ENCODE data around the gene NCSTN. TPM values are rescaled to one million over a fixed set of nuclear protein-coding genes. Genes with fewer than 3 reads are reported as not detected.

The NCSTN gene
- total and polyA plus RNA-seq, 8 donors: 29.7 to 64.7 (median 49.6) TPM

- H3K36me3 ChIP-seq: peaks cover 0 to 60% (median 19%) of the 10 kb centered on the region in 3 donors
- intact Hi-C loops (cut with DNase I): no loop called here
- DNase-seq (no peak), FAIRE-seq (no peak), ATAC-seq (peak; percentile 66 to 90 (median 74))
- H3K9me3 ChIP-seq: no peaks in the 10 kb centered on the region
- TF ChIP-seq CTCF (IDR thresholded peaks at IDR 0.05): no peak
- H3K27ac ChIP-seq: no peak overlapping the region
- 44 to 45% methylated on average over 4 of the region's 4 CpGs for WGBS, 2 donors
- H3K27me3 ChIP-seq: no peaks in the 10 kb centered on the region
- H3K4me1 ChIP-seq: peaks cover 0 to 9% (median 6%) of the 10 kb centered on the region in 3 donors
- no peak overlapping the region for H3K4me3 ChIP-seq
These were observed 17.9 kb upstream of the NCSTN start for GRCh38 chr1:160325252-160325651.

GRCh38 chr1:160326418-160326817 is 16.8 kb upstream of the NCSTN start:
- no peak for FAIRE-seq

DNA sequence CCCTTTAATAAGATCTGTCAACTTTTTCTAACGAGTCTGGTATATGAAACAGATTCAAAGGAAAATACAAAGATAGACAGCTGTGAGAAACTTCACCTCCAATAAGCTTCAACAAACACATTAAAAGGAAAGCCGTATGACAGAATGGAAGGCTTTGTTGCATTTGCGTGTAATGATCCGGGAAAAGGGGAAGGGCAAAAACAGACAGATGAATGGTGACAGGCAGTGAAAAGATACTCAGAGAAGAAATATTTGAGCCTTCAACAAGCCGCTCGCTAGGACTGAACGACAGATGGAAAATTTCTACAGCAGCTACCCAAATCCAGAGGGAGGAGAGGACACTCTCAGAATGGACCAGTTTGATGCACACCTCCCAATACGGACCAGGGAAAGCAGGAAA is 15.0 kb upstream of the NCSTN start:
- DNase-seq: no peak
- TF ChIP-seq CTCF (IDR thresholded peaks at IDR 0.05): no peak
- H3K27ac ChIP-seq: no peak overlapping the region
- FAIRE-seq: no peak
- WGBS, 2 donors: 73 to 74% methylated on average over 8 of the region's 8 CpGs
- intact Hi-C loops (cut with DNase I): no loop called here
- H3K9me3 ChIP-seq: no peaks in the 10 kb centered on the region
- H3K4me1 ChIP-seq: peaks cover 0 to 9% (median 6%) of the 10 kb centered on the region in 3 donors
- ATAC-seq: no peak
- H3K4me3 ChIP-seq: no peak overlapping the region
- no peaks in the 10 kb centered on the region for H3K27me3 ChIP-seq
- peaks cover 0 to 76% (median 36%) of the 10 kb centered on the region in 3 donors for H3K36me3 ChIP-seq

More at GRCh38 chr1:160326418-160326817, 16.8 kb upstream of the NCSTN start:
- intact Hi-C loops (cut with DNase I): no loop called here
- peaks cover 0 to 70% (median 27%) of the 10 kb centered on the region in 3 donors for H3K36me3 ChIP-seq
- H3K4me3 ChIP-seq: no peak overlapping the region
- DNase-seq (no peak), ATAC-seq (no peak)
- no peaks in the 10 kb centered on the region for H3K27me3 ChIP-seq
- WGBS, 2 donors: 82 to 83% methylated on average over 5 of the region's 5 CpGs
- no peaks in the 10 kb centered on the region for H3K9me3 ChIP-seq
- peaks cover 0 to 9% (median 6%) of the 10 kb centered on the region in 3 donors for H3K4me1 ChIP-seq
- no peak overlapping the region for H3K27ac ChIP-seq
- no peak for TF ChIP-seq CTCF (IDR thresholded peaks at IDR 0.05)

GRCh38 chr1:160330119-160330518 is 13.1 kb upstream of the NCSTN start:
- Histone ChIP-seq H3K36me3 (peaks cover 0 to 75% (median 40%) of the 10 kb centered on the region in 3 donors), H3K4me3 (no peak overlapping the region), H3K4me1 (peaks cover 0 to 9% (median 6%) of the 10 kb centered on the region in 3 donors), H3K27me3 (no peaks in the 10 kb centered on the region), H3K27ac (no peak overlapping the region), H3K9me3 (no peaks in the 10 kb centered on the region)
- DNase-seq: no peak
- FAIRE-seq: no peak
- no peak for ATAC-seq
- no peak for TF ChIP-seq CTCF (IDR thresholded peaks at IDR 0.05)
- intact Hi-C loops (cut with DNase I): no loop called here

GRCh38 chr1:160332516-160332915 is 10.7 kb upstream of the NCSTN start:
- no peak for TF ChIP-seq CTCF (IDR thresholded peaks at IDR 0.05)
- FAIRE-seq (no peak), DNase-seq (no peak), ATAC-seq (no peak)
- no peaks in the 10 kb centered on the region for H3K27me3 ChIP-seq
- H3K36me3 ChIP-seq: peaks cover 0 to 74% (median 40%) of the 10 kb centered on the region in 3 donors
- H3K9me3 ChIP-seq: no peaks in the 10 kb centered on the region
- no peak overlapping the region for H3K4me3 ChIP-seq
- H3K4me1 ChIP-seq: no peaks in the 10 kb centered on the region
- H3K27ac ChIP-seq: no peak overlapping the region
- intact Hi-C loops (cut with DNase I): no loop called here

Measured in pancreas (tissue), 10 donors.